Ishikawa (cell line): ENCODE results near the gene PPP1R2B.

ENCODE experiments used
- CEBPB ChIP-seq: IDR thresholded peaks from 2 replicates; pipeline ENCODE4 v1.6.1; 2012
- CREB1 ChIP-seq: IDR thresholded peaks from 2 replicates; pipeline ENCODE4 v1.6.1; 2012; ENCODE audit warnings: low read depth
- EGR1 ChIP-seq: IDR thresholded peaks from 2 replicates; pipeline ENCODE4 v1.6.1; 2012
- EP300 ChIP-seq: IDR thresholded peaks from 2 replicates; pipeline ENCODE4 v1.6.1; 2012; ENCODE audit warnings: borderline replicate concordance
- FOXM1 ChIP-seq: IDR thresholded peaks from 2 replicates; pipeline ENCODE4 v1.6.1; 2012; ENCODE audit warnings: low read depth, borderline replicate concordance
- MAX ChIP-seq: IDR thresholded peaks from 2 replicates; pipeline ENCODE4 v1.6.1; 2012
- NFIC ChIP-seq: IDR thresholded peaks from 2 replicates; pipeline ENCODE4 v1.6.1; 2012
- RAD21 ChIP-seq: IDR thresholded peaks from 2 replicates; pipeline ENCODE4 v1.6.1; 2012; ENCODE audit warnings: low read depth
- REST ChIP-seq: IDR thresholded peaks from 2 replicates; pipeline ENCODE4 v1.6.1; 2012; ENCODE audit warnings: low read depth, mild to moderate bottlenecking
- TAF1 ChIP-seq: IDR thresholded peaks from 2 replicates; pipeline ENCODE4 v1.6.1; 2012; ENCODE audit warnings: low read depth, mild to moderate bottlenecking
- TCF12 ChIP-seq: IDR thresholded peaks from 2 replicates; pipeline ENCODE4 v1.6.1; 2012; ENCODE audit warnings: low read depth
- TEAD4 ChIP-seq: IDR thresholded peaks from 2 replicates; pipeline ENCODE4 v1.6.1; 2012
- USF1 ChIP-seq: IDR thresholded peaks from 2 replicates; pipeline ENCODE4 v1.6.1; 2012
- YY1 ChIP-seq: IDR thresholded peaks from 2 replicates; pipeline ENCODE4 v1.6.1; 2012; ENCODE audit warnings: low read depth

- no peak for TF ChIP-seq TAF1
- no peak for TF ChIP-seq MAX
- no peak for TF ChIP-seq FOXM1
- TF ChIP-seq REST, result no peak
- no peak for TF ChIP-seq CEBPB
- no peak for TF ChIP-seq CREB1
- TF ChIP-seq YY1, result no peak
- TF ChIP-seq EP300, result no peak
- TF ChIP-seq TCF12, result no peak
- no peak for TF ChIP-seq RAD21
- no peak for TF ChIP-seq TEAD4
- TF ChIP-seq EGR1, result no peak
- no peak for TF ChIP-seq USF1
- TF ChIP-seq NFIC, result no peak
These were observed 21.1 kb downstream of the PPP1R2B start for GRCh38 chr5:156871212-156871611.
